Nephron (organoid): ENCODE results near the gene RAF1.

Experiments used
- H3K27ac Mint-ChIP-seq, 3 experiments: 2 replicates each; pipeline ENCODE4 v1.8.0; 2020; ENCODE audit warnings: mixed read lengths in 3 of 3, mild to moderate bottlenecking in 2 of 3, moderate library complexity in 1 of 3
- H3K27me3 Mint-ChIP-seq: 2 replicates; pipeline ENCODE4 v1.8.0; 2021; ENCODE audit warnings: low read depth, mild to moderate bottlenecking, moderate library complexity, mixed read lengths
- H3K36me3 Mint-ChIP-seq: 2 replicates; pipeline ENCODE4 v1.8.0; 2020; ENCODE audit warnings: low read depth, mixed read lengths
- H3K4me1 Mint-ChIP-seq: 2 replicates; pipeline ENCODE4 v1.8.0; 2020; ENCODE audit warnings: mixed read lengths
- H3K4me3 Mint-ChIP-seq, 3 experiments: 2 replicates each; pipeline ENCODE4 v1.8.0; 2020; ENCODE audit warnings: mild to moderate bottlenecking in 3 of 3, mixed read lengths in 3 of 3, moderate library complexity in 2 of 3
- H3K9me3 Mint-ChIP-seq: 2 replicates; pipeline ENCODE4 v1.8.0; 2020; ENCODE audit warnings: mixed read lengths
- TF ChIP-seq, protein P1 (sequence below), 3 experiments: fragments of 200-600 bp; sonication (generic); IDR thresholded peaks; one replicate each; pipeline ENCODE4 v1.5.0; 2021; ENCODE audit warnings: antibody characterized with exemption in 3 of 3; ENCODE audit not compliant: unreplicated experiment in 3 of 3

RAF1 gene

GRCh38 chr3:12591456-12591855 lies 72.5 kb downstream of the RAF1 start:
- H3K4me1 Mint-ChIP-seq, result no peaks in the 10 kb centered on the region
- H3K27me3 Mint-ChIP-seq, result no peaks in the 10 kb centered on the region
- H3K9me3 Mint-ChIP-seq, result no peaks in the 10 kb centered on the region
- no peak overlapping the region for H3K4me3 Mint-ChIP-seq
- H3K36me3 Mint-ChIP-seq, result peaks cover 81% of the 10 kb centered on the region
- no peak overlapping the region for H3K27ac Mint-ChIP-seq
- TF ChIP-seq, protein P1, sequence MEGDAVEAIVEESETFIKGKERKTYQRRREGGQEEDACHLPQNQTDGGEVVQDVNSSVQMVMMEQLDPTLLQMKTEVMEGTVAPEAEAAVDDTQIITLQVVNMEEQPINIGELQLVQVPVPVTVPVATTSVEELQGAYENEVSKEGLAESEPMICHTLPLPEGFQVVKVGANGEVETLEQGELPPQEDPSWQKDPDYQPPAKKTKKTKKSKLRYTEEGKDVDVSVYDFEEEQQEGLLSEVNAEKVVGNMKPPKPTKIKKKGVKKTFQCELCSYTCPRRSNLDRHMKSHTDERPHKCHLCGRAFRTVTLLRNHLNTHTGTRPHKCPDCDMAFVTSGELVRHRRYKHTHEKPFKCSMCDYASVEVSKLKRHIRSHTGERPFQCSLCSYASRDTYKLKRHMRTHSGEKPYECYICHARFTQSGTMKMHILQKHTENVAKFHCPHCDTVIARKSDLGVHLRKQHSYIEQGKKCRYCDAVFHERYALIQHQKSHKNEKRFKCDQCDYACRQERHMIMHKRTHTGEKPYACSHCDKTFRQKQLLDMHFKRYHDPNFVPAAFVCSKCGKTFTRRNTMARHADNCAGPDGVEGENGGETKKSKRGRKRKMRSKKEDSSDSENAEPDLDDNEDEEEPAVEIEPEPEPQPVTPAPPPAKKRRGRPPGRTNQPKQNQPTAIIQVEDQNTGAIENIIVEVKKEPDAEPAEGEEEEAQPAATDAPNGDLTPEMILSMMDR (IDR thresholded peaks at IDR 0.05; ENCODE audit: unreplicated experiment in 3 of 3), result no peak

DNA sequence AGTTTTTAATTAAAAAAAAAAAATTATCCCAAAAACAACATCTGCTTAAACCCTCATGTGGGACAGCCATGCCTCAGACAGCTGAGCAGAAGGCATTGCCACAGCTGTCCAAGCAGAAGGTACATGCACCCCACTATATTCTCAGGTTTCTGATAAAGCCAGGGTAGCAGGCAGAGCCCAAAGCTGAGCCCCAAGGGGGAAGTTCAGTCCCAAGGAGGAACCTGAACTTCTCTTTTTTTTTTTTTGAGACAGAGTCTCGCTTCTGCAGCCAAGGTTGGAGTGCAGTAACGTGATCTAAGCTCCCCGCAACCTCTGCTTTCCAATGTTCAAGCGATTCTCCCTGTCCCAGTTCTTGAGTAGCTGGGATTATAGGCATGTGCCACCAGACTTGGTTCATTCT lies 73.8 kb downstream of the RAF1 start:
- TF ChIP-seq, protein P1 (IDR thresholded peaks at IDR 0.05; ENCODE audit: unreplicated experiment in 3 of 3), result no peak
- Mint-ChIP-seq H3K27ac (no peak overlapping the region), H3K27me3 (no peaks in the 10 kb centered on the region), H3K9me3 (no peaks in the 10 kb centered on the region), H3K36me3 (peaks cover 82% of the 10 kb centered on the region), H3K4me1 (no peaks in the 10 kb centered on the region), H3K4me3 (no peak overlapping the region)

DNA sequence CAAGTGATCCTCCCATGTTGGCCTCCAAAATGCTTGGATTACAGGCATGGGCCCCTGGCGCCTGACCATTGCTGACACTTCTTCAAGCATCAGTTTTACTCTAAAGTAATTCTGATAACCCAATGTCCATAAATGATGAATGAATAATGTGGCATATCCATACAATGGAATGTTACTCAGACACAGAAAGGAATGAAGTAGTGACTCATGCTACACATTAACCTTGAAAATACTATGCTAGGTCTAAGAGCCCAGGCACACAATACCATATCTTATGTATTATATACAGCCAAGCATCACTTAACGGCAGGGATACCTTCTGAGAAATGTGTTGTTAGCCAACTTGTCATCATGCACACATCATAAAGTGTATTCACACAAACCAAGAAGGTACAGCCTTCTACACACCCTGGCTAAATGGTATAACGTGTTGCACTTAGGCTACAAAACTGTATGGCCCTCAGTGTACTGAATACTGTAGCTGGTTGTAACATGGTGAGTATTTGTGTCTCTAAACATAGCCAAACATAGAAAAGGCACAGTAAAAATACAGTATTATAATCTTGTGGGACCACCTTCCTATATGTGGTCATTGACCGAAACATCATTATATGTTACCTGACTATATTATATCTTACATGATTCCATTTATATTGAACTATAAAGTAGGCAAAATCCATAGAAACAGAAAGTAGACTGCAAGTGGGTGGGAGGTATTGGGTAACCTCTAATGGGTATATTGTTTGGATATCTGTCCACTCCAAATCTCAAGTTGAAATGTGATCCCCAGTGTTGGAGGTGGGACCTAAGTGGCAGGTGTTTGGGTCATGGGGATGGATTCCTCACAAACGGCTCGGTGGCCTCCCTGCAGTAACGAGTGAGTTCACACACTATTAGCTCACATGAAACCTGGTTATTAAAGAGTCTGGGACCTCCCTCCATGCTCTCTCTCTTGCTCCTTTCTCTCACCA lies 75.6 kb downstream of the RAF1 start:
- H3K36me3 Mint-ChIP-seq, result peaks cover 81% of the 10 kb centered on the region
- H3K27ac Mint-ChIP-seq, result no peak overlapping the region
- H3K4me1 Mint-ChIP-seq, result no peaks in the 10 kb centered on the region
- no peaks in the 10 kb centered on the region for H3K27me3 Mint-ChIP-seq
- no peaks in the 10 kb centered on the region for H3K9me3 Mint-ChIP-seq
- no peak overlapping the region for H3K4me3 Mint-ChIP-seq
- TF ChIP-seq, protein P1 (IDR thresholded peaks at IDR 0.05; ENCODE audit: unreplicated experiment in 3 of 3), result no peak

DNA sequence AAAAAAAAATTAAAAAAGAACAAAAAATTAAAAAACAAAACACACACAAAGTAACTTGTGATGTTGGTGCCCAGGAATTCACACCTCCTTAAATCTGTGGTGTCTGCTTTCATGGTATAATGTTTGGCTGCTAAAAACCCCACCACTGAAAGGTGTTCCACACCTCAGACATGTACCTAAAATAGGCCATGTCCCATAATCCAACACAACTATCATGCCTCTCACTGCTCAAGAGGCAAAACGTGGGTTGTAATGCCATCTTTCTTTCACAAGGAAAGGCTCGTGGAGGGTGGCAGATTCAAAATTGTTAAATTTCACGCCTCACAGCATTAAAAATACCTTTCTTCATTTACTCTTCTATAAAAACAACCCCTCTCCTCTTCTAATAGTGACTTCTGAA lies 77.5 kb downstream of the RAF1 start:
- H3K27me3 Mint-ChIP-seq, result no peaks in the 10 kb centered on the region
- H3K27ac Mint-ChIP-seq, result no peak overlapping the region
- peaks cover 76% of the 10 kb centered on the region for H3K36me3 Mint-ChIP-seq
- no peaks in the 10 kb centered on the region for H3K9me3 Mint-ChIP-seq
- TF ChIP-seq, protein P1 (IDR thresholded peaks at IDR 0.05; ENCODE audit: unreplicated experiment in 3 of 3), result no peak
- H3K4me1 Mint-ChIP-seq, result no peaks in the 10 kb centered on the region
- H3K4me3 Mint-ChIP-seq, result no peak overlapping the region

GRCh38 chr3:12585970-12586369 lies 77.9 kb downstream of the RAF1 start:
- peak overlapping the region in 1 of 3 experiments; percentile 45 for H3K27ac Mint-ChIP-seq
- no peaks in the 10 kb centered on the region for H3K4me1 Mint-ChIP-seq
- no peaks in the 10 kb centered on the region for H3K9me3 Mint-ChIP-seq
- TF ChIP-seq, protein P1 (IDR thresholded peaks at IDR 0.05; ENCODE audit: unreplicated experiment in 3 of 3), result no peak
- no peaks in the 10 kb centered on the region for H3K27me3 Mint-ChIP-seq
- H3K36me3 Mint-ChIP-seq, result peaks cover 74% of the 10 kb centered on the region
- H3K4me3 Mint-ChIP-seq, result no peak overlapping the region

- TF ChIP-seq, protein P1 (IDR thresholded peaks at IDR 0.05; ENCODE audit: unreplicated experiment in 3 of 3), result no peak
- Mint-ChIP-seq H3K4me3 (no peak overlapping the region), H3K9me3 (no peaks in the 10 kb centered on the region), H3K4me1 (no peaks in the 10 kb centered on the region), H3K27me3 (no peaks in the 10 kb centered on the region), H3K36me3 (peaks cover 71% of the 10 kb centered on the region), H3K27ac (peak overlapping the region in 1 of 3 experiments; percentile 44)
These were observed 78.7 kb downstream of the RAF1 start for GRCh38 chr3:12585181-12585580.
